Naive thymus-derived CD4-positive, alpha-beta T cell (primary cell): ENCODE results near the gene CCDC57. TPM values are rescaled to one million over a fixed set of nuclear protein-coding genes. Genes with fewer than 3 reads are reported as not detected.

Experiments
- ATAC-seq: fragments of 150-1000 bp; cut with Tn5 transposase; 2 replicates; pipeline ENCODE4 v1.10.0; 2021; ENCODE audit warnings: mild to moderate bottlenecking, moderate library complexity
- CTCF ChIA-PET: fragments of 350-600 bp; sonication (Branson Sonifier 250); formaldehyde crosslinking; loops from one replicate; lab custom pipeline; 2021; ENCODE audit warnings: antibody characterized with exemption; lab: Charles Lee
- POLR2A ChIA-PET: fragments of 350-600 bp; sonication (Branson Sonifier 250); formaldehyde crosslinking; loops from one replicate; lab custom pipeline; 2021; ENCODE audit warnings: antibody characterized with exemption, inconsistent platforms; lab: Charles Lee
- DNase-seq, 9 donors: peaks; one replicate each; pipeline versions ENCODE4 v3.0.0 to v3.0.0-alpha.2; 2020 to 2022; ENCODE audit warnings: mixed read lengths in 1 of 9
- H3K27ac ChIP-seq: one replicate; pipeline ENCODE4 v1.7.0; 2013; ENCODE audit warnings: mild to moderate bottlenecking, low read depth, low read length, moderate library complexity
- H3K27me3 ChIP-seq, 2 donors: one replicate each; pipeline ENCODE4 v1.7.0; 2013; ENCODE audit warnings: low read length in 2 of 2, mild to moderate bottlenecking in 2 of 2, moderate library complexity in 2 of 2; ENCODE audit not compliant: control insufficient read depth in 2 of 2, insufficient read depth in 2 of 2
- H3K36me3 ChIP-seq, 3 experiments: 1 replicate in 2 of 3; 2 replicates in 1 of 3; pipeline ENCODE4 v1.7.0; 2013; ENCODE audit warnings: low read length in 3 of 3, mild to moderate bottlenecking in 3 of 3, moderate library complexity in 1 of 3; ENCODE audit not compliant: insufficient read depth in 3 of 3, control insufficient read depth in 2 of 3
- H3K4me1 ChIP-seq, 2 donors: one replicate each; pipeline ENCODE4 v1.7.0; 2013; ENCODE audit warnings: low read length in 2 of 2, mild to moderate bottlenecking in 2 of 2, moderate library complexity in 1 of 2; ENCODE audit not compliant: control insufficient read depth in 2 of 2, insufficient read depth in 2 of 2
- H3K4me3 ChIP-seq: 2 replicates; pipeline ENCODE4 v1.7.0; 2013; ENCODE audit warnings: mild to moderate bottlenecking, low read length
- H3K9me3 ChIP-seq, 3 experiments: 1 replicate in 2 of 3; 2 replicates in 1 of 3; pipeline ENCODE4 v1.7.0; 2013; ENCODE audit warnings: low read length in 3 of 3; ENCODE audit not compliant: control insufficient read depth in 2 of 3
- H3K27ac Mint-ChIP-seq, 9 donors: one replicate each; pipeline ENCODE4 v1.8.0; 2020 to 2022; ENCODE audit warnings: mixed read lengths in 9 of 9, mild to moderate bottlenecking in 8 of 9, moderate library complexity in 5 of 9, inconsistent platforms in 2 of 9
- H3K27me3 Mint-ChIP-seq, 5 donors: one replicate each; pipeline ENCODE4 v1.8.0; 2021 to 2022; ENCODE audit warnings: mixed read lengths in 5 of 5, mild to moderate bottlenecking in 1 of 5
- H3K36me3 Mint-ChIP-seq, 5 donors: one replicate each; pipeline ENCODE4 v1.8.0; 2020 to 2022; ENCODE audit warnings: mixed read lengths in 5 of 5, mild to moderate bottlenecking in 3 of 5, inconsistent platforms in 1 of 5
- H3K4me1 Mint-ChIP-seq, 7 donors: one replicate each; pipeline ENCODE4 v1.8.0; 2020 to 2022; ENCODE audit warnings: mixed read lengths in 7 of 7, mild to moderate bottlenecking in 3 of 7, inconsistent platforms in 1 of 7
- H3K4me3 Mint-ChIP-seq, 10 donors: one replicate each; pipeline ENCODE4 v1.8.0; 2020 to 2022; ENCODE audit warnings: mild to moderate bottlenecking in 10 of 10, mixed read lengths in 10 of 10, moderate library complexity in 6 of 10, inconsistent platforms in 2 of 10
- H3K9me3 Mint-ChIP-seq, 11 donors: one replicate each; pipeline ENCODE4 v1.8.0; 2020 to 2022; ENCODE audit warnings: mixed read lengths in 11 of 11, mild to moderate bottlenecking in 4 of 11, inconsistent platforms in 1 of 11, moderate library complexity in 1 of 11
- intact Hi-C, 2 donors: fragments of 100-400 bp; cut with micrococcal nuclease; formaldehyde crosslinking; loops; one replicate each; pipeline ENCODE4 v1.15.1; 2023
- polyA plus RNA-seq, 2 donors: library from polyadenylated mRNA; unstranded; fragments of 300-500 nt; fragmentation: Illumina TruSeq; gene quantifications; one replicate each; pipeline ENCODE4 v1.2.3, GENCODE V29; 2021
- total RNA-seq, 6 experiments: library from RNA in 5 of 6; stranded (reverse) in 5 of 6; gene quantifications; 1 replicate in 5 of 6; 2 replicates in 1 of 6; pipeline ENCODE4 v1.2.3 and lab custom pipeline; 2021 to 2026

Gene CCDC57
- total and polyA plus RNA-seq, 7 experiments from 2014 or later: 32.1 to 127 (median 92.1) TPM

DNA sequence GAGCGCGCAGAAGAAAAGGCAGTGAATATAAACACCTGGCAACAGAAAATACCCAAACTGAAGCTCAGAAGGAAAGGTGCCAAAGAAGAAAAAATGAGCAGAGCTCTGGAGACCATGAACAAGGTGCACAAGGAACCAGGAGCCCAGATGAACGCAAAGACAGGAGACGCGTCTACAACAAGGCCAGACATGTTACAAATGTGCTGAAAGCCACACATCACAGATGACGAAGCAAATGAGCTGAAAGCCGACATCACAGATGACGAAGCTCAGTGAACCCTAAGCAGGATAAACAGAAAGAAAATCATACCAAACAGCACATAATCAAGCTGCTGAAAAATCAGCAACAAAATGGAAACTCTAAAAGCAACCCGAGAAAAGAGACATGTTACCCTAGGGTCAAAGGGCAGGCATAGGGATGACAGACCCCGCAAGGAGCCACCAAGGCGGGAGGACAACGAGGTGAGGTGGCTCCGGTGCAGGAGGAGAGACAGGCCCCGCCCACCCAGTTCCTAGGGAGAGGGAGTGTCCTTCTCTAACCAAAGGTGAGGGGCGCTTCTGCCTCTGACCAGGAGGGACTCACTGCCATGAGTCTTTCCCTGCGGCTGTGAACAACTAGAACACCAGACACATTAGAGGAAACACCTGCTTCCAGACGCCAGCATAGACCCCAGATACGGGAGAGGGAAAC, 39.1 kb downstream of the CCDC57 start:
- Histone ChIP-seq H3K9me3 (no peaks in the 10 kb centered on the region), H3K27ac (no peak overlapping the region), H3K4me3 (no peak overlapping the region), H3K36me3 (peaks cover 0 to 48% (median 0%) of the 10 kb centered on the region in 3 experiments), H3K27me3 (no peaks in the 10 kb centered on the region), H3K4me1 (no peaks in the 10 kb centered on the region)
- no peaks in the 10 kb centered on the region for H3K27me3 Mint-ChIP-seq
- no peak for DNase-seq
- no peak for ATAC-seq
- CTCF ChIA-PET: no interaction called here
- no peak overlapping the region for H3K4me3 Mint-ChIP-seq
- peaks cover 0 to 1% (median 0%) of the 10 kb centered on the region in 11 donors for H3K9me3 Mint-ChIP-seq
- POLR2A ChIA-PET: no interaction called here
- H3K36me3 Mint-ChIP-seq: peaks cover 7 to 43% (median 20%) of the 10 kb centered on the region in 5 donors
- peaks cover 0 to 9% (median 6%) of the 10 kb centered on the region in 7 donors for H3K4me1 Mint-ChIP-seq
- H3K27ac Mint-ChIP-seq: peak overlapping the region in 1 of 9 donors; percentile 8
- intact Hi-C loops: no loop called here

DNA sequence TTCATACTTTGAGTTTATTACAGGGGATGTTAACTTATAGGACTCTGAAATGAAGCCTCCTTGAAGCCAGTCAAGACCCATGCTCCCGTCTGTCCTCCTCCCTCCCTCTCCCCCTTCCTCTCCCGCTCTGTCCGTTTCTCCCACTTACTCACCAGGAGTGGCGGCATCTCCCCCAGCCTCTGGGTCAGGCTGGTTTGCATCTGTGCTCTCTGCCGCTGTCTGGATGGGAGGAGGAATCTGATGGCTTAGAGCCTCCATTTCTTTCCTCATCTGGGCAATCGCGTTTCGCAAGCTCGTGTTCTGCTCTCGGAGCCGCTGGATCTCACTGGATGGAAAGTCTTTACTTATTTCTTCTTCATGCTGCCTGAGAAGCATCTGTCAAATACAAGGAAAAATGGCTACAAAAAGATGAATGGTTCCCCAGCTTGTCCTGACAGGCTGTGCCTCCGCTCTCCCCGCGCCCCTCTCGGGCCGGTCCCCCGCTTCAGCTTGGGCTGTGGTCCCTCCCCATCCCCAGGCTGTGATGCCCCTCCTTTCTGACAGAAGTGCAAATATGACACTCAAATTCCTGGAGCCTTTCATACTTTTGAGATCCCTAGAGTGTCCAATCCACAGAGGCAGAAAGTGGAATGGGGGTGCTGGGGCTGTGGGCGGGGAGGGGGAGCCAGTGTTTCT, 40.0 kb downstream of the CCDC57 start:
- Histone ChIP-seq H3K4me3 (no peak overlapping the region), H3K27me3 (no peaks in the 10 kb centered on the region), H3K36me3 (peaks cover 0 to 44% (median 0%) of the 10 kb centered on the region in 3 experiments), H3K27ac (no peak overlapping the region), H3K4me1 (no peaks in the 10 kb centered on the region), H3K9me3 (no peaks in the 10 kb centered on the region)
- peaks cover 0 to 3% (median 0%) of the 10 kb centered on the region in 11 donors for H3K9me3 Mint-ChIP-seq
- no peaks in the 10 kb centered on the region for H3K27me3 Mint-ChIP-seq
- CTCF ChIA-PET: no interaction called here
- H3K27ac Mint-ChIP-seq: no peak overlapping the region
- H3K4me1 Mint-ChIP-seq: peaks cover 0 to 11% (median 6%) of the 10 kb centered on the region in 7 donors
- DNase-seq (no peak), ATAC-seq (no peak)
- no peak overlapping the region for H3K4me3 Mint-ChIP-seq
- peaks cover 11 to 47% (median 24%) of the 10 kb centered on the region in 5 donors for H3K36me3 Mint-ChIP-seq
- intact Hi-C loops: no loop called here
- POLR2A ChIA-PET: interaction anchor here (1.0 to 1.2 kb wide), 2 partner anchors 9 to 142 kb away, joined by 3 read pairs; no protein-coding TSS in a partner anchor

DNA sequence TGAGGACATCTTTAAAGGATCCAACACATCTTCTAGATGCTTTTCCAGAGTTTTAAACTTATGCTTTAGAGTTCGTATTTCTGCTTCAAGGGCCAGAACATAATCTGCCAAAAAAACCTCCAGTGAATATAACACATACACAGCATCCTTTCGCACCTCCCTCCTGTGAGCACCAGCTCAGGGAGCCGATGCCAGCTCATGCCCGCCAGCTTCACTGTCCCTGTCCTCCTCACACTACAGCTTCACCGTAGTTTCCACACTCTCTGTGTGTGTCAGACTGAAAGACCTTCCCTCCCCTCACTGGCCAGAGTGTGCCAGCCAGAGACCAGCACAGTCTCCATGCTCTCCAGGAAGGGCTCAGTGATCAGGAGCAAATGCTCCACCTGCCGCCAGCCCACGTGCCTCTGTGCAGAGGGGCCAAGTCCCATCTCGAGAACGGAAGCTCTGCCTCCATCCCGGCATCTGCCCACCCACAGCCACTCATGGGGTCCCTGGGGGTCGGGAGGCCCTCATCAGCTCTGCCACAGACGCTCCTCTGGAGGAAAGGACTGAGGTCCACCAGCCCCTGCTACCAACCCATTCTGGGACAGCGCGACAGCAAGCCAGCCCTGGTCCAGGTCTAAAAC, 40.8 kb downstream of the CCDC57 start:
- no peak for ATAC-seq
- POLR2A ChIA-PET: interaction anchor here (1.0 to 1.2 kb wide), 2 partner anchors 10 to 141 kb away, joined by 3 read pairs; no protein-coding TSS in a partner anchor
- H3K4me1 Mint-ChIP-seq: peaks cover 0 to 13% (median 6%) of the 10 kb centered on the region in 7 donors
- H3K27ac Mint-ChIP-seq: no peak overlapping the region
- peaks cover 0 to 3% (median 0%) of the 10 kb centered on the region in 11 donors for H3K9me3 Mint-ChIP-seq
- Histone ChIP-seq H3K9me3 (no peaks in the 10 kb centered on the region), H3K36me3 (peaks cover 0 to 43% (median 0%) of the 10 kb centered on the region in 3 experiments), H3K4me1 (no peaks in the 10 kb centered on the region), H3K4me3 (no peak overlapping the region), H3K27ac (no peak overlapping the region), H3K27me3 (no peaks in the 10 kb centered on the region)
- H3K4me3 Mint-ChIP-seq: no peak overlapping the region
- CTCF ChIA-PET: no interaction called here
- H3K36me3 Mint-ChIP-seq: peaks cover 11 to 47% (median 24%) of the 10 kb centered on the region in 5 donors
- no peak for DNase-seq
- H3K27me3 Mint-ChIP-seq: no peaks in the 10 kb centered on the region
- intact Hi-C loops: no loop called here

DNA sequence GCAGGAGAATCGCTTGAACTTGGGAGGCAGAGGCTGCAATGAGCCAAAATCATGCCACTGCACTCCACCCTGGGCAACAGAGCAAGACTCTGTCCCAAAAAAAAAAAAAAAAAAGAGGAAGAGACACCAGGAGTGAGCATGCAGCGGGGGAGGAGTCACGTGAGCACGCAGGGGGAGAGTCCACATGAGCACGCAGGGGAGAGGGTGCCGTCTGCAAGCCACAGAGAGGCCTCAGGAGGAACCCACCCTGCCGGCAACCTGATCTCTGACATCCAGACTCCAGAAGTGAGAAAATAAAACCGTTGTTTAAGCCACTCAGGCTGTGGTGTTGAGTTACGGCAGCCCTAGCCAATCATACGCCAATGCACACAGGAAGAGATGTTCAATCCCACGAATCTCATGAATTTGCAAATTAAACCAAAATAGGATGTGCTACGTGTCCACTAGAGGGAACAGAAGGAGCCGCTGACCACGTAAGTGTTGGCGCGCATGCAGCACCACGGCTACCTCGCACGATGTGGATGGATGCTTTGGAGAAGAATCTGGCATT, 42.2 kb downstream of the CCDC57 start:
- no peaks in the 10 kb centered on the region for H3K9me3 ChIP-seq

GRCh38 chr17:82168568-82168967, 44.1 kb downstream of the CCDC57 start:
- Mint-ChIP-seq H3K4me1 (peaks cover 0 to 18% (median 6%) of the 10 kb centered on the region in 7 donors), H3K4me3 (no peak overlapping the region), H3K27me3 (no peaks in the 10 kb centered on the region), H3K27ac (peak overlapping the region in 2 of 9 donors; percentile 14 to 58), H3K9me3 (peaks cover 0 to 3% (median 0%) of the 10 kb centered on the region in 11 donors), H3K36me3 (peaks cover 11 to 48% (median 26%) of the 10 kb centered on the region in 5 donors)
- no peaks in the 10 kb centered on the region for H3K27me3 ChIP-seq
- DNase-seq: no peak
- H3K36me3 ChIP-seq: peaks cover 0 to 40% (median 0%) of the 10 kb centered on the region in 3 experiments
- ChIA-PET CTCF (interaction anchor here (0.6 kb wide), 1 partner anchor 394 kb away, joined by 3 read pairs; no protein-coding TSS in a partner anchor), POLR2A (no interaction called here)
- H3K27ac ChIP-seq: no peak overlapping the region
- no peak for ATAC-seq
- intact Hi-C loops: no loop called here
- H3K4me1 ChIP-seq: no peaks in the 10 kb centered on the region
- H3K9me3 ChIP-seq: no peaks in the 10 kb centered on the region
- H3K4me3 ChIP-seq: no peak overlapping the region

More for the DNA sequence above, 42.2 kb downstream of the CCDC57 start:
- Mint-ChIP-seq H3K27ac (no peak overlapping the region), H3K36me3 (peaks cover 7 to 50% (median 29%) of the 10 kb centered on the region in 5 donors), H3K4me1 (peaks cover 0 to 18% (median 6%) of the 10 kb centered on the region in 7 donors), H3K9me3 (peaks cover 0 to 3% (median 0%) of the 10 kb centered on the region in 11 donors), H3K27me3 (no peaks in the 10 kb centered on the region), H3K4me3 (no peak overlapping the region)
- ATAC-seq (peak; percentile 65), DNase-seq (no peak)
- intact Hi-C loops: no loop called here
- peaks cover 0 to 44% (median 0%) of the 10 kb centered on the region in 3 experiments for H3K36me3 ChIP-seq
- H3K4me3 ChIP-seq: no peak overlapping the region
- H3K27ac ChIP-seq: no peak overlapping the region
- no peaks in the 10 kb centered on the region for H3K4me1 ChIP-seq
- CTCF ChIA-PET: no interaction called here
- POLR2A ChIA-PET: no interaction called here
- no peaks in the 10 kb centered on the region for H3K27me3 ChIP-seq

DNA sequence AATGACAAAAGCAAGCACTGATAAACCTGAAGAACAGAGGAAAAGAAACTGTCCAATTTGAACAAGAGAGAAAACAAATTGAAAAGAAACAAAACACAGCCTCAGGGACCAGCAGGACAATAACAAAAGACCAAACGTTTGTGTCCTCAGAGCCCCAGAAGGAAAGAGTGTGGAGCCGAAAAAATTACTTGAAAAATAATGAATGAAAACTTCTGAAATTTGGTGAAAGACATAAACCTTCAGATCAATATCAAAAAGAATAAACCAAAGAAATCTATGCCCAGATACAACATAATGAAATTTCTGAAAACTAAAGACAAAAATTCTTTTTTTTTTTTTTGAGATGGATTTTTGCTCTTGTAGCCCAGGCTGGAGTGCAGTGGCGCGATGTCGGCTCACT, 45.6 kb downstream of the CCDC57 start:
- peaks cover 0 to 35% (median 0%) of the 10 kb centered on the region in 3 experiments for H3K36me3 ChIP-seq
- intact Hi-C loops: no loop called here
- ChIA-PET CTCF (no interaction called here), POLR2A (no interaction called here)
- peaks cover 0 to 2% (median 0%) of the 10 kb centered on the region in 11 donors for H3K9me3 Mint-ChIP-seq
- no peaks in the 10 kb centered on the region for H3K27me3 ChIP-seq
- peaks cover 14 to 51% (median 27%) of the 10 kb centered on the region in 5 donors for H3K36me3 Mint-ChIP-seq
- ATAC-seq: no peak
- no peak overlapping the region for H3K4me3 ChIP-seq
- H3K9me3 ChIP-seq: no peaks in the 10 kb centered on the region
- H3K27ac ChIP-seq: no peak overlapping the region
- peaks cover 0 to 15% (median 6%) of the 10 kb centered on the region in 7 donors for H3K4me1 Mint-ChIP-seq
- no peaks in the 10 kb centered on the region for H3K27me3 Mint-ChIP-seq
- no peak overlapping the region for H3K4me3 Mint-ChIP-seq
- peak overlapping the region in 2 of 9 donors; percentile 4 to 14 for H3K27ac Mint-ChIP-seq
- H3K4me1 ChIP-seq: no peaks in the 10 kb centered on the region
- DNase-seq: no peak
